SKM-1 (cell line): ENCODE data around the gene TSC22D2.
A peak's percentile ranks its signal among the peaks of the same experiment; 100 is the strongest.
"Not testable (repeated sequence)": the region's sequence is repeated elsewhere in the genome, so short reads cannot be mapped to it uniquely, and the experiment has no call there.

Experiments used
- DNase-seq: peaks from one replicate; lab custom pipeline; 2025; ENCODE audit not compliant: unreplicated experiment; lab: John Stamatoyannopoulos, UW

Gene TSC22D2

GRCh38 chr3:150446470-150446977 lies 38.4 kb downstream of the TSC22D2 start:
- DNase-seq: no peak

GRCh38 chr3:150447084-150447483 lies 39.0 kb downstream of the TSC22D2 start:
- no peak for DNase-seq

- DNase-seq: no peak
Observed at GRCh38 chr3:150447631-150448465, 39.8 kb downstream of the TSC22D2 start.

DNA sequence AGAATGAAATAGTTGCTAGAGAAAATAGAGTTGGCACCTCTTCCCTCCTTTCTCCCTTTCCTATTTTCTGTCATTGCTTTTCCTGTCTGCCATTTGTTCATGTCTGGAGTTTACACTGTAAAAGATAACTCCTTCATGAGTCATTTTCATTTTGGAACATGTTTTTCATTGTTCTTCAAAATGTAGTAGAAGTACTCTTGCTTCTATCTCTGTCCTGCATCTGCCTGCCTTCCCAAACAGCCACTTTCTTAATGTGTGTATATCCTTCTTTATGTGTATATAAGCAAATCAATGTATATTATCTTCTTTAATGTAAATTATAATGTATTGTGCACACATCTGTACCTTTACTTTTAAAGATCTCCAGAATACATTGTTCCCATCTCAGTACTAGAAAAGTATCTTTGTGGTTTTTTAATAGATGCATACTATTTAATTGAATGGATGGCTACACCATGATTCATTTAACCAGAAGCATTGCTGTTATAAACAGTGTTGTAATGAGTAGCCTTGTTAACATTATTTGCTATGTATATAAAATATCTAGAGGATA lies 41.1 kb downstream of the TSC22D2 start:
- no peak for DNase-seq

GRCh38 chr3:150450916-150451315 lies 42.8 kb downstream of the TSC22D2 start:
- peak; percentile 24 for DNase-seq

DNA sequence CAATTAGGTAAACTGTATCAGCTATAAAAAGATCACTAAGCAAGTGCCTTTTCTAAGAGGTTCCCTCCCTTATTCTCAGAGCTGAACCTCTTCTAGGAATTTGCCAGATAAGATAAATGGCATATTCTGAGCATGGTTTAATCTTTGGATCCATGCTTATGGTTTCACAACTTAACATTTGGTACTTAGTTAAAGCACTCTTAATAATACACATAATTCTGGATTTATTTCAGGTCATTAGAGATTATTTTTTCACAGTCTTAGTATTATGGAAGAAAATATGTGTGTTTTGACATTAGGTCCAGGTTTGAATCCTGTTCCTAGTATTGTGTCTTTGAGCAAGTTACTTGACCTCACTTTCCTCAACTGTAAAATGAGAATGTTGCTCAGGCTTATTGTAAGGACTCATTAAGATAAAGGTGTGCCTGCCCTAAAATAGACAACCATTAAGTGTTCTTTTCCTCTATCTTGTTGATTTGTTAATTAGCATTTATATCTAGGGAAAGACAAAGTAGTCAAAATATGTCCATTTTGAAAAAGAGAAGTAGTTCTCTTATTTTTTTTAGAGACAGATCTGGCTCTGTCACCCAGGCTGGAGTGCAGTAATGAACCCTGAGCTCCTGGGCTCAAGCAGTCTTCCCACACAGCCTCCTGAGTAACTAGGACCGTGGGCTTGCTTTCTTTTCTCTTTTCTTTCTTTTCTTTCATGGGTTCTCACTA lies 43.4 kb downstream of the TSC22D2 start:
- DNase-seq: no peak

GRCh38 chr3:150453353-150453752 lies 45.3 kb downstream of the TSC22D2 start:
- DNase-seq: no peak

DNA sequence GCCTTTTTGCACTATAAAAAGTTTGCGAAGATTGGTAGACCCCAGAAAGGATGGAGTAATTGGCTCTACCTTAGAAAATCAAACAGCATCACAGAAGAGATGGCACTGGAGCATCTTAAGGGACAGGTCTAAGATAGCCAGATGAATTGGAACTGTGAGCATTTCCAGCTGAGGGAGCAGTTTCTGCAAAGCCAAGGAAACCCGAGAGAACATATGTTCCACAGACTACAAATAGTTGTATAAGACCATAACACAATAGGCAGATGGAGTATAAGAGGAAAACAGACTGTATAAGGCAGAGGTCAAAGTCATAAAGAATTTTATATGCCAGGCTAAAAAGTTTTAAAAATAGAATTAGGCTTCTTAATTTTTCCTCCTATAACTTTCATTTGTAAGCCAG lies 46.0 kb downstream of the TSC22D2 start:
- DNase-seq: no peak

GRCh38 chr3:150454622-150455021 lies 46.5 kb downstream of the TSC22D2 start:
- no peak for DNase-seq

- DNase-seq: no peak
Observed at GRCh38 chr3:150455341-150455740, 47.2 kb downstream of the TSC22D2 start.

DNA sequence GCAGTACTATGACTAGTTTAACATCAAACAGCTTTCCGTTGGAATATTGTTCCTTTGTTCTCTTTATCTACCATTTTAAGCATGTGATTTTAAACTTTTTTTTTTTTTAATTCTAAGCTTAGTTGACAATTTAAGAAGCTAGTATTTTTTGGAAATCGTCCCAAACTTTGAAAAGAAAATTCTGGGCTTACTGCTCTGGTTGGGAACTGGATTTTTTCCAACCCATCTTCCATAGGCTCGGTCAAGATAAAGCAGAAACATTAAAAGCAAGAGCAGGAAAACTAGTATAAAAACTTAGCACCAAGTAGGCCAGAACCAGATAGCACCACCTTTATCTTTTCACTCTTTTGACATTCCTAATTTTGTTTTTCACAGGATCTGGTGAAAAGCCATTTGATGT lies 49.9 kb downstream of the TSC22D2 start:
- no peak for DNase-seq

GRCh38 chr3:150460484-150460883 lies 52.4 kb downstream of the TSC22D2 start:
- DNase-seq: no peak

DNA sequence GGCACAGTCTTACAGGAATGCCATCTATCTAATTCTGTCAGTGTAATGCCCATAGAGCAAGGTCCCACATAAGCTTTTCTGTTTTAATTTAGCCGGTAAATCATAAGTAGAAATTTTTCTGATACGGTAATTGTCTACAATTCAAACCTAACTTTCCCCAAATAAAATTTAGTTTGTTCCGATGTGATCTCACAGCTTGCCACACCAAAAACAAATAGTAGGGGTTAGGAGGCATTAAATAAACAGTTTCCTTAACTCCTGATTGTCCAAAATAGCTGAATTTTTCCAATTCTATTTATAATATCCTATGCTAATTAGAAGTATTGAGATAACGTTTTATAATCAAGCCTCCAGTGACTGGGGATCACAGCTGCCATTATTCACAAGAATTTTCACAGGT lies 53.3 kb downstream of the TSC22D2 start:
- no peak for DNase-seq

DNA sequence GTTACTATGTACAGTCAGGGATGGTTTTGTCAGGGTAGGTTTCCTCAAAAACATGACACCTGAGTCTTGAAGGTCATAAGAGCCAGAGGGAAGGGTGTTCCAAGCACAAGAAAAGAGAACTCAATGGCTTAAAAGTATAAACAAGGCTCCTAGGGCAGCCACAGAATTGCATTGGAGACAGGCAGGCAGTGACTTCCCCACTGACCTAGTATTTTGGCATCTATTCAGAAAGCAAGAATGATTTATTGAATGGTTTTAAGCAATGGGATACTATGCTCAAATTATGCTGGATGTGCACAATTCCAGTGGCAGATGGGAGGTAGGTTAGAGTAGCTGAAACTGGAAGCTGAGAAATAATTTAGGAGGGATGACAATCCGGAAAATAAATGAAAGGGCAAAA lies 54.0 kb downstream of the TSC22D2 start:
- DNase-seq: no peak

DNA sequence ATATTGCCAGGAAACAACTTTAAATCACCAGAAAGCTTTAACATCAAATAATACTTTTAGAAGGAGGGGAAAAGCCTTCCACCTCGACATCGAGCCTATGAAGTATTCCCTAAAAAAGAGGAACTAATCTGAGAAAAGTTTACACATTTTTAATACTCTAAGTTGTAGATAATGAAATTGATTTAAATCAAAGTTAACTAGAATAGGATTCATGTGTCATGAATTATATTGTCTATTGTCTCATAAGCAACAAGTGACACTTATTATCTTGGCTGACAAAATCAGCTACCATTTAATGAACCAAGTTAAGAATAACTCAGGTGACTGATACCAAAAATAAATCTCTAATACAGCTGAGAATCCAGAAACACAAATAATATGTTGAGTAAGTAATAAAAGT lies 56.6 kb downstream of the TSC22D2 start:
- DNase-seq: no peak

DNA sequence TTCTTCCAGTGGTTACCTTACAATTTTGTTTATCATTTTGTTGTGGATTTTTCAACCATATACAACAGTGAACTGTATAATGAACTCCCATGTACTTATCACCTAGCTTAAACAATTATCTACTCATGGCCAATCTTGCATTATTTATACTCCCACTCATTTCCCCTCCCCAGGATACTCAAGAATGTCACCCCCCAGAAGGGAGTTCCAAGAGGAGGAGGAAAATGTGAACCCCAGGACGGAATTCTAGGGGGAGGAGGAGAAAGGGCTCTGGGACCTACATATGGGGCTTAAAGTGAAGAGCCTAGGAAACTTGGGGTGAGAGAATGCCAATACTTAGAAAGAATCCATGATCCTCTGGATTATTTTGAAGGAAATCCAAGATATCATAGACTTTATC lies 59.3 kb downstream of the TSC22D2 start:
- no peak for DNase-seq

DNA sequence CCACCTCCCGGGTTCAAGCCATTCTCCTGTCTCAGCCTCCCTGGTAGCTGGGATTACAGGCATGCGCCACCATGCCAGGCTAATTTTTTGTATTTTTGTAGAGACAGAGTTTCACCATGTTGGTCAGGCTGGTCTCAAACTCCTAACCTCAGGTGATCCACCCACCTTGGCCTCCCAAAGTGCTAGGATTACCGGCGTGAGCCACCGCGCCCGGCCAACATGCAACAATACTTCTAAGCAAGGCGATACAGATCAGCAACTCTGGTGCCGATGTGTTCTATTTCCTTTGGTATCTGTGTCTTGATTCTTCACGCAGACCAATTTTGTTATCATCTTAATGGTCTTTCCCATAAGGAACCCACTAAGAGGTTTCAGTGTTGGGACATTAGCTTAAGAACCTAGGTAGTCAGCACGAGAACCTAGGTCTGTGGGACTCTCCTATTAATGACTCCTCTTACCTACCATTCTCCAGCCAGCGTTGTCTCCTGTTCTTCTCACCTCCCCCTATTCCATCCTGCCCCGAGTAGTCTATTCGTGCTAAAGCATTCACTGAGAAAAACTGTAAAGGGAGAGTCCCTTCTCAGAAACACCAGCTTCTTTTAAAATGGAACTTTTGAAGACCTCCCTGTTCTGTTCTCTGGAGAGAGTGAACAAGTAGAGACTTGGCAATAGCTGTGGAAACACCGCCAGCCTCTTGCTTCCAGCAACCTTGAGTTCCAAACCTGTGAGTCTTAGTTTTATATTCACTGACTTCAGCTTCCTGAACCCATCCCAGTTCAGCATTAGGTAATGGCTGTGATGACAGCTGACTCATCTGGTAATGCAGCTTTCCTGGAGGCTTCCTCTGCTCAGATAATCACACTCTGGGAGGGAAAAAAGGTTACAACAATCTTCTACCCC lies 61.2 kb downstream of the TSC22D2 start:
- DNase-seq: no peak

GRCh38 chr3:150469931-150470740 lies 62.0 kb downstream of the TSC22D2 start:
- no peak for DNase-seq

- no peak for DNase-seq
Observed at GRCh38 chr3:150472421-150472820, 64.3 kb downstream of the TSC22D2 start.

GRCh38 chr3:150473161-150473560 lies 65.1 kb downstream of the TSC22D2 start:
- not testable (repeated sequence) for DNase-seq
